HEK293 (cell line): ENCODE results near the gene VOPP1.

Experiments used
- CTCF ChIA-PET: fragments of 350-600 bp; formaldehyde crosslinking; extraction: SDS; loops from one replicate; lab custom pipeline; 2021; ENCODE audit warnings: antibody characterized with exemption; lab: Yijun Ruan, JAX
- POLR2A ChIA-PET: fragments of 300-600 bp; formaldehyde crosslinking; extraction: SDS; loops from one replicate; lab custom pipeline; 2020; ENCODE audit warnings: antibody characterized with exemption, inconsistent platforms; lab: Yijun Ruan, JAX
- H3K27ac ChIP-seq: fragments of 200-500 bp; sonication (Bioruptor generic); 2 replicates; pipeline ENCODE4 v1.5.1; 2014; ENCODE audit warnings: low read depth, low read length, control low read depth, inconsistent platforms; ENCODE audit errors: extremely low read depth
- H3K36me3 ChIP-seq, 2 experiments: fragments of 200-500 bp in 1 of 2; sonication (Bioruptor generic) in 1 of 2; 1 replicate in 1 of 2; 2 replicates in 1 of 2; pipeline ENCODE4 v1.5.1; 2014 to 2017; ENCODE audit warnings: inconsistent platforms in 2 of 2, low read length in 2 of 2; ENCODE audit not compliant: control insufficient read depth in 2 of 2, insufficient read depth in 1 of 2
- H3K4me1 ChIP-seq: fragments of 200-500 bp; sonication (Bioruptor generic); 2 replicates; pipeline ENCODE4 v1.5.1; 2014; ENCODE audit warnings: mild to moderate bottlenecking, low read length, inconsistent platforms; ENCODE audit not compliant: control insufficient read depth, insufficient read depth
- H3K4me3 ChIP-seq: 2 replicates; pipeline ENCODE4 v1.5.1; 2011; ENCODE audit warnings: low read depth, mild to moderate bottlenecking, control low read depth, low read length, moderate library complexity
- H3K9me3 ChIP-seq: fragments of 200-500 bp; sonication (Bioruptor generic); 2 replicates; pipeline ENCODE4 v1.5.1; 2014; ENCODE audit warnings: low read depth, low read length, inconsistent platforms; ENCODE audit not compliant: control insufficient read depth, insufficient read depth
- CTCF ChIP-seq: fragments of 450-650 bp; formaldehyde crosslinking; IDR thresholded peaks from 2 replicates; pipeline ENCODE4 v1.5.1; 2016; ENCODE audit warnings: missing biosample characterization, missing genetic modification characterization
- EGR2 ChIP-seq: fragments of 450-650 bp; formaldehyde crosslinking; IDR thresholded peaks from 2 replicates; pipeline ENCODE4 v1.5.1; 2016; ENCODE audit warnings: low read depth, missing biosample characterization, missing genetic modification characterization
- GLIS1 ChIP-seq: fragments of 450-650 bp; formaldehyde crosslinking; IDR thresholded peaks from 2 replicates; pipeline ENCODE4 v1.5.1; 2016; ENCODE audit warnings: missing biosample characterization, missing genetic modification characterization
- HIC1 ChIP-seq: fragments of 450-650 bp; formaldehyde crosslinking; IDR thresholded peaks from 2 replicates; pipeline ENCODE4 v1.5.1; 2016; ENCODE audit warnings: missing biosample characterization, missing genetic modification characterization
- PRDM10 ChIP-seq: fragments of 450-650 bp; formaldehyde crosslinking; IDR thresholded peaks from 2 replicates; pipeline ENCODE4 v1.5.1; 2016; ENCODE audit warnings: missing biosample characterization, missing genetic modification characterization
- SP2 ChIP-seq: fragments of 450-650 bp; formaldehyde crosslinking; IDR thresholded peaks from 2 replicates; pipeline ENCODE4 v1.5.1; 2016; ENCODE audit warnings: missing biosample characterization, missing genetic modification characterization
- ZBTB17 ChIP-seq: fragments of 450-650 bp; formaldehyde crosslinking; IDR thresholded peaks from 2 replicates; pipeline ENCODE4 v1.5.1; 2016; ENCODE audit warnings: missing biosample characterization, missing genetic modification characterization
- ZBTB6 ChIP-seq: fragments of 450-650 bp; formaldehyde crosslinking; IDR thresholded peaks from 2 replicates; pipeline ENCODE4 v1.5.1; 2017; ENCODE audit warnings: missing biosample characterization, missing genetic modification characterization
- ZNF19 ChIP-seq: fragments of 450-650 bp; formaldehyde crosslinking; IDR thresholded peaks from 2 replicates; pipeline ENCODE4; 2016; ENCODE audit warnings: missing biosample characterization, missing genetic modification characterization, low read depth
- ZNF26 ChIP-seq: fragments of 450-650 bp; formaldehyde crosslinking; IDR thresholded peaks from 2 replicates; pipeline ENCODE4 v1.5.1; 2016; ENCODE audit warnings: missing biosample characterization, missing genetic modification characterization
- ZNF274 ChIP-seq, 2 experiments: fragments of 200-500 bp in 1 of 2; fragments of 450-650 bp in 1 of 2; sonication (Bioruptor generic) in 1 of 2; formaldehyde crosslinking in 1 of 2; IDR thresholded peaks; 2 replicates each; pipeline versions ENCODE4 v1.5.1 to v1.6.1; 2014 to 2016; ENCODE audit warnings: borderline replicate concordance in 1 of 2, inconsistent platforms in 1 of 2, low read length in 1 of 2, missing biosample characterization in 1 of 2, missing genetic modification characterization in 1 of 2
- ZNF433 ChIP-seq: fragments of 450-650 bp; formaldehyde crosslinking; IDR thresholded peaks from 2 replicates; pipeline ENCODE4 v1.5.1; 2016; ENCODE audit warnings: missing biosample characterization, missing genetic modification characterization, low read depth
- ZNF473 ChIP-seq: fragments of 450-650 bp; formaldehyde crosslinking; IDR thresholded peaks from 2 replicates; pipeline ENCODE4 v1.5.1; 2017; ENCODE audit warnings: missing biosample characterization, missing genetic modification characterization
- ZNF501 ChIP-seq: fragments of 450-650 bp; formaldehyde crosslinking; IDR thresholded peaks from 2 replicates; pipeline ENCODE4 v1.5.1; 2016; ENCODE audit warnings: missing biosample characterization, missing genetic modification characterization
- ZNF510 ChIP-seq: fragments of 450-650 bp; formaldehyde crosslinking; IDR thresholded peaks from 2 replicates; pipeline ENCODE4 v1.5.1; 2018; ENCODE audit warnings: mild to moderate bottlenecking, missing genetic modification characterization, missing biosample characterization; ENCODE audit not compliant: insufficient replicate concordance
- ZNF548 ChIP-seq: fragments of 450-650 bp; formaldehyde crosslinking; IDR thresholded peaks from 2 replicates; pipeline ENCODE4 v1.5.1; 2016; ENCODE audit warnings: missing biosample characterization, missing genetic modification characterization
- ZNF704 ChIP-seq: fragments of 450-650 bp; formaldehyde crosslinking; IDR thresholded peaks from 2 replicates; pipeline ENCODE4 v1.5.1; 2016; ENCODE audit warnings: missing biosample characterization, missing genetic modification characterization
- ZNF830 ChIP-seq: fragments of 450-650 bp; IDR thresholded peaks from 2 replicates; pipeline ENCODE4 v1.5.0; 2018; ENCODE audit warnings: missing biosample characterization, missing genetic modification characterization, low read depth, mild to moderate bottlenecking, moderate library complexity

VOPP1 gene

GRCh38 chr7:55536619-55537457 lies 35.5 kb downstream of the VOPP1 start:
- Histone ChIP-seq H3K4me3 (no peak overlapping the region), H3K27ac (no peak overlapping the region), H3K4me1 (no peaks in the 10 kb centered on the region), H3K9me3 (no peaks in the 10 kb centered on the region), H3K36me3 (no peaks in the 10 kb centered on the region)
- POLR2A ChIA-PET, result no interaction called here
- no peak for TF ChIP-seq CTCF (tag by site-specific recombination)
- no peak for TF ChIP-seq PRDM10 (tag by site-specific recombination)
- no peak for TF ChIP-seq ZNF830
- TF ChIP-seq ZNF19 (tag by site-specific recombination), result no peak
- TF ChIP-seq HIC1, result no peak
- TF ChIP-seq ZNF473, result no peak
- no peak for TF ChIP-seq ZNF433
- TF ChIP-seq ZBTB6 (tag by site-specific recombination), result no peak
- TF ChIP-seq ZBTB17, result no peak
- TF ChIP-seq ZNF501, result no peak
- TF ChIP-seq GLIS1 (tag by site-specific recombination), result no peak
- TF ChIP-seq SP2 (tag by site-specific recombination), result no peak
- no peak for TF ChIP-seq ZNF26
- no peak for TF ChIP-seq EGR2 (tag by site-specific recombination)
- TF ChIP-seq ZNF704, result no peak
- TF ChIP-seq ZNF274 (IDR thresholded peaks at IDR 0.05; ENCODE audit: low read length), result no peak
- no peak for TF ChIP-seq ZNF274 (tag by site-specific recombination; IDR thresholded peaks at IDR 0.05; ENCODE audit: borderline replicate concordance)
- TF ChIP-seq ZNF548, result no peak
- TF ChIP-seq ZNF510 (tag by site-specific recombination), result no peak
- CTCF ChIA-PET, result no interaction called here
